ENCODE measurements around the gene FAM200A. TPM values are rescaled to one million over a fixed set of nuclear protein-coding genes. Genes with fewer than 3 reads are reported as not detected.

The FAM200A gene
- total and polyA plus RNA-seq, 2 of the 13 experiments (the other 11 are each of a cell fraction or from before 2014, with no cell fraction given) = 4.7 to 6.3 TPM

DNA sequence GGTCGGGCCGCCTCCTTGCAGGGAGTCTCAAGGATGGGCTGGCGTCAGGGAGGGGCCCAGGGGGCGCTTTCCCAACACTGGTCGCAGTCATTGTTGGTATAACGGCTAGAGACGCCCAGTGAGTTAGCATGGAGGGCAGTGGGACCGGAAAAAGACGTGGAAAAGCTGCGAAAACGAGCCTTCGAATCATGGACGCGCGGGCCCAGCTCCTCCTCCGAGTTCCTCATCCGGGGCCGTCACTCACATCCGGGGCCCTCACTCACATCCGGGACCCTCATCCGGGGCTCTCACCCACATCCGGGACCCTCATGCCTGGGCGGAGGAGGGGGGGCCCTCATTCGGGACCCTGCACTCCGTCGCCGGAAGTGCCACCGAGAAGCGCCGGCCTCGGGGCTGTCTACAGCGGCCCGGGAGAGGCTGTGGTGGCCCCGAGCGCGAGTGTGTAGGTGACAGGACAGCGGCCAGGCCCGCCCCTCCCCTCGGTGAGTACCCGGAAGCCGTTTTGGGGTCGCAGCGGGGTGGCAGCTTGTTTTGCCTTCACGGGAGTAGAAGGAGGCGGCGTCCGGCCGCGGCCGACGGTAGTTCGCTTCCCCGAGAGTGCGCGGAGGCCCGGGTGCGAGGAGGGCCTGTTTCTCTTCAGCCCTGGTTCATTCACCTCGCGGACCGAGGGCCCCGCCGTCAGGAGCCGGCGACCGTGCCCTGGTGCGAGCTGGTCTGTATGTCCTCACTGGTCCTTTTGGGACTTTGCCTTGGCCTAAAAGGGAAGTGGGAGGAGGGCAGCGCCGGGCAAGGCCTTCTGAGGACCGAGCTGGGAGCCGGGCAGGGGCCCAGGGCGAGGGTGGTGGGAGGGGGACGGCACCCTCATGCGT, 6.6 kb upstream of the FAM200A start, which contains the start of gene ZNF655 (continued):
- TF ChIP-seq CTCF (CRISPR knock-in tag; IDR thresholded peaks at IDR 0.05) (no peak), ZNF549 (CRISPR knock-in tag; IDR thresholded peaks at IDR 0.05) (no peak), THAP11 (CRISPR knock-in tag; IDR thresholded peaks at IDR 0.05) (peak; percentile 92), SRSF9 (IDR thresholded peaks at IDR 0.05; ENCODE audit: borderline replicate concordance, insufficient read depth, low read depth, low read length, poor library complexity, severe bottlenecking) (no peak), NONO (IDR thresholded peaks at IDR 0.05) (no peak), NONO (CRISPR knock-in tag; conservative IDR thresholded peaks at IDR 0.05) (peak; percentile 73), NAIF1 (CRISPR knock-in tag; IDR thresholded peaks at IDR 0.05; ENCODE audit: borderline replicate concordance) (0 out of 2 replicates have a peak, but pooled peaks have one; percentile 66), ZNF12 (CRISPR knock-in tag; IDR thresholded peaks at IDR 0.05) (no peak), ZNF746 (CRISPR knock-in tag; IDR thresholded peaks at IDR 0.05) (no peak; the same call in 1 of the 2 replicates), ZNF431 (CRISPR knock-in tag; IDR thresholded peaks at IDR 0.05; ENCODE audit: borderline replicate concordance, low read depth) (0 out of 2 replicates have a peak, but pooled peaks have one; percentile 15), ZNF670 (CRISPR knock-in tag; IDR thresholded peaks at IDR 0.05; ENCODE audit: borderline replicate concordance) (peak; percentile 73; the same call in 1 of the 2 replicates), ZNF607 (CRISPR knock-in tag; IDR thresholded peaks at IDR 0.05; ENCODE audit: borderline replicate concordance) (peak; percentile 82), ZNF484 (CRISPR knock-in tag; IDR thresholded peaks at IDR 0.05; ENCODE audit: borderline replicate concordance, low read depth) (no peak), MBD4 (IDR thresholded peaks at IDR 0.05; ENCODE audit: borderline replicate concordance, low read length) (no peak), ZSCAN9 (CRISPR knock-in tag; IDR thresholded peaks at IDR 0.05; ENCODE audit: borderline replicate concordance) (peak; percentile 85), AHR (CRISPR knock-in tag; IDR thresholded peaks at IDR 0.05) (no peak), KLF11 (CRISPR knock-in tag; IDR thresholded peaks at IDR 0.05) (peak; percentile 90; the same call in 1 of the 2 replicates), ELF1 (CRISPR knock-in tag; IDR thresholded peaks at IDR 0.05) (peak; percentile 91), ZNF562 (CRISPR knock-in tag; IDR thresholded peaks at IDR 0.05; ENCODE audit: borderline replicate concordance) (no peak)
- TF ChIP-seq, protein P1, sequence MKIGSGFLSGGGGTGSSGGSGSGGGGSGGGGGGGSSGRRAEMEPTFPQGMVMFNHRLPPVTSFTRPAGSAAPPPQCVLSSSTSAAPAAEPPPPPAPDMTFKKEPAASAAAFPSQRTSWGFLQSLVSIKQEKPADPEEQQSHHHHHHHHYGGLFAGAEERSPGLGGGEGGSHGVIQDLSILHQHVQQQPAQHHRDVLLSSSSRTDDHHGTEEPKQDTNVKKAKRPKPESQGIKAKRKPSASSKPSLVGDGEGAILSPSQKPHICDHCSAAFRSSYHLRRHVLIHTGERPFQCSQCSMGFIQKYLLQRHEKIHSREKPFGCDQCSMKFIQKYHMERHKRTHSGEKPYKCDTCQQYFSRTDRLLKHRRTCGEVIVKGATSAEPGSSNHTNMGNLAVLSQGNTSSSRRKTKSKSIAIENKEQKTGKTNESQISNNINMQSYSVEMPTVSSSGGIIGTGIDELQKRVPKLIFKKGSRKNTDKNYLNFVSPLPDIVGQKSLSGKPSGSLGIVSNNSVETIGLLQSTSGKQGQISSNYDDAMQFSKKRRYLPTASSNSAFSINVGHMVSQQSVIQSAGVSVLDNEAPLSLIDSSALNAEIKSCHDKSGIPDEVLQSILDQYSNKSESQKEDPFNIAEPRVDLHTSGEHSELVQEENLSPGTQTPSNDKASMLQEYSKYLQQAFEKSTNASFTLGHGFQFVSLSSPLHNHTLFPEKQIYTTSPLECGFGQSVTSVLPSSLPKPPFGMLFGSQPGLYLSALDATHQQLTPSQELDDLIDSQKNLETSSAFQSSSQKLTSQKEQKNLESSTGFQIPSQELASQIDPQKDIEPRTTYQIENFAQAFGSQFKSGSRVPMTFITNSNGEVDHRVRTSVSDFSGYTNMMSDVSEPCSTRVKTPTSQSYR (CRISPR knock-in tag; IDR thresholded peaks at IDR 0.05; ENCODE audit: borderline replicate concordance) = no peak; the same call in 1 of the 2 replicates
- TF ChIP-seq, protein P2, sequence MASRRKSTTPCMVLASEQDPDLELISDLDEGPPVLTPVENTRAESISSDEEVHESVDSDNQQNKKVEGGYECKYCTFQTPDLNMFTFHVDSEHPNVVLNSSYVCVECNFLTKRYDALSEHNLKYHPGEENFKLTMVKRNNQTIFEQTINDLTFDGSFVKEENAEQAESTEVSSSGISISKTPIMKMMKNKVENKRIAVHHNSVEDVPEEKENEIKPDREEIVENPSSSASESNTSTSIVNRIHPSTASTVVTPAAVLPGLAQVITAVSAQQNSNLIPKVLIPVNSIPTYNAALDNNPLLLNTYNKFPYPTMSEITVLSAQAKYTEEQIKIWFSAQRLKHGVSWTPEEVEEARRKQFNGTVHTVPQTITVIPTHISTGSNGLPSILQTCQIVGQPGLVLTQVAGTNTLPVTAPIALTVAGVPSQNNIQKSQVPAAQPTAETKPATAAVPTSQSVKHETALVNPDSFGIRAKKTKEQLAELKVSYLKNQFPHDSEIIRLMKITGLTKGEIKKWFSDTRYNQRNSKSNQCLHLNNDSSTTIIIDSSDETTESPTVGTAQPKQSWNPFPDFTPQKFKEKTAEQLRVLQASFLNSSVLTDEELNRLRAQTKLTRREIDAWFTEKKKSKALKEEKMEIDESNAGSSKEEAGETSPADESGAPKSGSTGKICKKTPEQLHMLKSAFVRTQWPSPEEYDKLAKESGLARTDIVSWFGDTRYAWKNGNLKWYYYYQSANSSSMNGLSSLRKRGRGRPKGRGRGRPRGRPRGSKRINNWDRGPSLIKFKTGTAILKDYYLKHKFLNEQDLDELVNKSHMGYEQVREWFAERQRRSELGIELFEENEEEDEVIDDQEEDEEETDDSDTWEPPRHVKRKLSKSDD (CRISPR knock-in tag; IDR thresholded peaks at IDR 0.05; ENCODE audit: low read depth) = no peak

Measured in HepG2 (cell line).